Measurements from ENCODE around the gene ZW10.
"Not testable (repeated sequence)": the region's sequence is repeated elsewhere in the genome, so short reads cannot be mapped to it uniquely, and the experiment has no call there.

ZW10 gene

DNA sequence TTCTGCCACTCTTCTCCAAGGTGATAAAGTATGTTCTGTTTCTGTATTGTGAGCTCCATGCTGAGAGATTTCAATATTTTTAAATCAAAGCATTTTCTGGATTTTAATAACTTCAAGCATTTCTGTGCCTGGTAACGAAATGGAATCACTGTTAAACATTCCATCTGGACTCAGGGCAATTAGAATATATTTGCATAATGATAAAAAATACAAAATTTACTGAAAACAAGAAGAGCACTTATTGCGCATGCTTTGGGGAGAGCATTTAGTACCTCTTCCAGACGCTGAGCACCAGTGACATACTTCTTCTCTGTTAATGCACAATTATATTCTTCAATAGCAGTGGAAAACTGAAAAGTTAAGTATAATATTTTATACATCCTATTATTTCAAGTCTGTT lies 13.3 kb downstream of the ZW10 start:
- no peak for FAIRE-seq

- FAIRE-seq = no peak
These were observed 20.6 kb downstream of the ZW10 start for GRCh38 chr11:113752932-113753331.

- no peak for FAIRE-seq
These were observed 37.2 kb downstream of the ZW10 start for GRCh38 chr11:113736323-113736722.

DNA sequence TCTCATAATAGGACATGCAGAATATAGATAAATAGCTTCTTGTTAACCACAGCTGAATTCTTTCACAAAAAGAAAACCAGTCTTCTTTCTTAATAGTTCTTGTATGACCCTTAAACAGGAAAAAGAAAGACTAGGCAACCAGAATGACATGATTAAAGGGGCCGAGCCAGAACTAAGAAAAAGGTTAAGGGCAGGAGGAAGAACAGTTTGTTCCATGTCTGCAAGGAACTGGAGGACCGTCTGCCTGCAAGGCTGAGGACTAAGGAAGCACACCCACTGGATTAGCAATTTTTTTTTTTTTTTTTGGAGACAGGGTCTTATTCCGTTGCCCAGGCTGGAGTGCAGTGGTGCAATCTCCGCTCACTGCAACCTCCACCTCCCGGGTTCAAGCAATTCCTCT lies 41.4 kb downstream of the ZW10 start:
- no peak for FAIRE-seq

GRCh38 chr11:113730887-113731726 lies 42.4 kb downstream of the ZW10 start:
- FAIRE-seq = no peak

DNA sequence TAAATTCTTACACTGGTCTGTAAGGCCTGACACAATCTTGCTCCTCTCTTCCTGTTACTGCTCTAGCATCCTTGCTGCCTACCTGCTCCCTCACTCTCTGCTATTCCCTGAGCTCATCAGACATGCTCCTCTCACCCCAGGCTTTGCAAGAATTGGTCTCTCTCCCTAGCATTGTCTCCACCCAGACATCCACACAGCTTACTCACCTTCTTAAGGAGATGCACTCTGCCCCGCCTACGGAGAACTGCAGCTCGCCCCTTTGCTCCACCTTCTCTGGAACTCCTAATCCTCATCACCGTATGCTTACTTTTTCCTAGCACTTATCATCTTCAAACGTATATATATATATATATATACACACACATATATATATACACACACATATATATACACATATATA lies 44.0 kb downstream of the ZW10 start:
- no peak for FAIRE-seq

GRCh38 chr11:113728814-113729213 lies 44.7 kb downstream of the ZW10 start:
- FAIRE-seq = no peak

- FAIRE-seq = no peak
These were observed 47.6 kb downstream of the ZW10 start for GRCh38 chr11:113725913-113726312.

DNA sequence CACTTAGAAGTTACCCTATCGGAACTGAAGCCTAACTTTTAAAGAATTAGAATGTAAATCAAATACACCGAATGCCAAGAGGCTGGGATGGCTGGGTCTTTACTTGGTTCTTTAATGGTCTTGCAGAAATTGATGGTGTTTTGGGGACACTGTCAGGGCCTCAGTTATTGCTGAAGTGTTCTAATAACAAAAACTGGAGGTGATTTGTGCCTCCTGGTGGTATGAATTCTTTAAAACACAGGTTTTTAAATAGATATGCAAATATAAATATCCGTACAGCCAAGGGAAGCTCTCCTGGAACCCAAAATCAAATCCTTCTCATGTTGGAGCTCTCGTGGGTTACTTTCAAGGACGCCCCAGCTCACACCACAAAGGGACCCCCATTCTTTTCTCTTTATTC lies 48.1 kb downstream of the ZW10 start:
- FAIRE-seq = no peak

GRCh38 chr11:113724778-113725177 lies 48.7 kb downstream of the ZW10 start:
- FAIRE-seq = no peak

GRCh38 chr11:113723787-113724186 lies 49.7 kb downstream of the ZW10 start:
- no peak for FAIRE-seq

DNA sequence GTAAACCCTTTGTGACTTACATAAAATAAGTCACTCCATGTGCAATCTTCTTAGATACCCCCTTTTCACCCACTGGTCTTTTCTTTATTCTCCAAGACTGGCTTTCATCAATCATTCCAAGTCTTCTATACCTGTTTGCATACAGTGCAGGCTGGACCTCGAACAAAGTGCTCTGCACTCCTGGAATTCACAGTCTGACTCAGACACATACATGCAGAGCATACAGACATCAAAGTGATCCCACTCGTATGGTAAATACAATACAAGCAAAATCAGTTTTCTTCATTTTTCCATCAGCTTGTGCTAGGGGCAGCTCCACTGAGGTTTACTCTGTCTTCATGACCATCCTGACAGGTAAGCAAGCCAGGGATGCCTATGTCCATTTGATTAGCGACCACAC lies 50.6 kb downstream of the ZW10 start:
- FAIRE-seq = no peak

GRCh38 chr11:113722221-113722620 lies 51.3 kb downstream of the ZW10 start:
- no peak for FAIRE-seq

DNA sequence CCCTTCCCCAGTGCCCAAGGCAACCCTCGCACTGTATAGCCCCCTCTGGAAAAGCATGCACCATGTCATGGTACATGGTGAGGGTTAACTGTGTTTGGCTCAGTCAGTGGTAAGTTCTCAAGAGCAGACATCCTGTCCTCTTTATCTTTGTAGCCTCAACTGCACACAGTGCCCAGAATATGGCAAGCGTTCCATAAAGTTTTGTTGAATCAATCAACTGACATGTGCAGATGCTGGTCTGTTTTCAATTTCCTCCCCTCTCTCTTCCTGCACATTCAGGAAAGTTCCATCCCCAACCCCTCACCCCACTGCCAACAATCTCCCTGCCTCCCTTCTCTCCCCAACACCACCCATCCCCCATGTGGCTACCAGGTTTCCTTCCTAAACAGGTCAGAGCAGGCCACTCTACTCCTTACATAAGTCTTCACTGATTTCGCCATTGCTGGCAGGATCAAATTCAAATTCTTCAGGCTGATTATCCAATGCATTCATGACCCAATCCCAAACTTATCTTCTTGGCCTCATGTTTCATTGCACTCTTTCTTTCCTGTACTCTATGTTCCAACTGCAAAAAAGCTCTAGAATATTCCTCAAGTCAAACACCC lies 51.9 kb downstream of the ZW10 start:
- FAIRE-seq = no peak

DNA sequence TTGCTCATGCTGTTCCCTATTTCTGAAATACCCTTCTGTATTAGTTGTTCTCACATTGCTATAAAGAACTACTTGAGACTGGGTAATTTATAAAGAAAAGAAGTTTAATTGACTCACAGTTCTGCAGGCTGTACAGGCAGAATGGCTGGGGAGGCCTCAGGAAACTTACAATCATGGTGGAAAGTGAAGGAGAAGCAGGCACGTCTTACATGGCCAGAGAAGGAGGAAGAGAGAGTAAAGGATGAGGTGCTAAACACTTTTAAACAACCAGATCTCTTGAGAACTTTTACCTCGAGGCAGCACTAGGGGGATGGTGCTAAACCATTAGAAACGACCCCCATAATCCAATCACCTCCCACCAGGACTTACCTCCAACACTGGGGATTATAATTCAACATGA lies 53.0 kb downstream of the ZW10 start:
- not testable (repeated sequence) for FAIRE-seq

- no peak for FAIRE-seq
These were observed 57.4 kb downstream of the ZW10 start for GRCh38 chr11:113715882-113716625.

- FAIRE-seq = no peak
These were observed 58.2 kb downstream of the ZW10 start for GRCh38 chr11:113715273-113715672.

DNA sequence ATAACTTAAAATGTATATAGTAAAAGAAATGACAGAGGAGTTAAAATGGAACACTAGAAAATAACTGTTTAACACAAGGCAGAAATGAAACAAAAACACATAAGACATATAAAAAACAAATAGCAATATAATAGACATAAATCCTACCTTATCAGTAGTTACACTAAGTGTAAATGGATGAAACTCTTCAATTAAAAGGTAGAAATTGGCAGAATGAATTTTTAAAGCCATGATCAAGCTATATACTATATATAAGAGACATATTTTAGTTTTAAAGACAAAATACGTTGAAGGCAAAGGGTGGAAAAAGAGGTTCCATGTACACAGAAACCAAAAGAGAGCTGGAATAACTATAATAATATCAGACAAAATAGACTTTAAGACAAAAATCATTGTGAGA lies 62.5 kb downstream of the ZW10 start:
- no peak for FAIRE-seq

GRCh38 chr11:113705871-113706655 lies 67.4 kb downstream of the ZW10 start, which contains the start of gene TMPRSS5:
TSS of gene TMPRSS5 (minus strand) at chr11:113706308. CDS start at chr11:113706224, 84 bp downstream.
- FAIRE-seq = no peak

- not testable (repeated sequence) for FAIRE-seq
These were observed 69.9 kb downstream of the ZW10 start for GRCh38 chr11:113703551-113703950.

DNA sequence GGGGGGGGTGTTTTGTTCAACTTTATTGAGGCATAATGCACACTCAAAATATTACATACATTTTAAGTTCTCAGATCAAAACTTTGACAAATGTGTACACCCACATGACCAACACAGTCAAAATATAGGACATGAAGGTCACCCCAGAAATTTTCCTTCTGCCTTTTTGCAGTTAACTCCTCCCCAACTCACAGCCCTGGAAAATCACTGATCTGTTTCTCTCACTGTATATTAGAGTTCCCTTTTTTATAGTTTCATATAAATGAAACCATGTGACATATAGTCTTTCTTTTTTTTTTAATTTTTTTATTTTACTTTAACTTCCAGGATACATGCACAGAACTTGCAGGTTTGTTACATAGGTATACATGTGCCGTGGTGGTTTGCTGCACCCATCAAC lies 72.0 kb downstream of the ZW10 start:
- FAIRE-seq = no peak

DNA sequence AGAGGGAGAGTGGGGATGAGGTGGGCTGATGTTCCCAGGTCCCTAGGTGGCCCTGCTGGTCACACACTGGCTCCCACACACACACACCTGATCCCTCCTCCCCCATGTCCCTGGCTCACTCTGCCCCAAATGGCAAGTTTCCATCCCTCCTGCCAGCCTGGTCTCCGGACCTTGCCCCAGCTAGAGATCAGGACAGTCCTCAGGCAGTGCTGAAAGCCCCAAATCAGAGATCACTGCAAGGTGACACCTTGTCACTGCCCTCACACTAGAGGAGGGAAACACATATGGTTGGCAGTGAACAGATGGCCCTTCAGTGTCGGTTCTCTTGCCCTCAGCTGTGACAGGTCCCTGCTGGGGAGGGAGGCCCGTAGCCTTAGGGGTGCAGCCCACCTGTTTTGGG lies 75.0 kb downstream of the ZW10 start:
- no peak for FAIRE-seq
